ENCODE data around the gene KLK12. TPM values are rescaled to one million over a fixed set of nuclear protein-coding genes. Genes with fewer than 3 reads are reported as not detected.

The KLK12 gene
- polyA plus RNA-seq, 1 donor from 2014 or later: not detected

DNA sequence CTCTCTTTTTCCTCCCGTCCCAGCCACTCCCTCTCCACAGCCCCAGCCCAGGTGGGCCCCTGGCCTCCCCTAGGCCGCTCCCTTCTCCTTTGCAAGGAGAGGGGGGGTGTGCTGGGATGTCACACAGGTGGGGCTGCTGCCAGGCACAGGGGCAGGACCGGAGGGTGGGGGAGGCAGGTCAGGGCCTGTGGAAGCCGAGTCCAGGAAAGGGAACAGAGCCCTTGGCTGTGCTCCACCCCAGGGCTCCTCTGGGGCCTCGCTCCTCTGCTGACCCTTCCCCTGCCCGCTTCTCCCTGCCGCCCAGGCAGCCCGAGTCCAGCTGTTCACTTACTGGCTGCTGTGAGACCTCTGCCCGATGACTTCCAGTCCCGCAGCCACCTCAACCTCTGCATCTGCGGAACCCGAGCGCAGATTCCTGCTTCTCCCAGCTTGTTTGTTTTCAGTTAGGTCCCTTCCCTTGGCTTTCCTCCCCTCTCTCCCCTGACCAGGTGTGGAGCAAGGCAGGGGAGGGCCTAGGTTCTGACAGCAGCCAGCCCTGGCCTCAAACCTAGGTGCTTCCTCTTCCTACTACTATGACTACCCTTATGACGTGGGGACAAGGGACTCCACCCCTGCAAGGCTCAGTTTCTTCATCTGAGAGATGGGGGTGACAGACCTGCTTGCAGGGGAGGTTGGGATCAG, 7.5 kb downstream of the KLK12 start:
- Histone ChIP-seq H3K9me2 (ENCODE audit: insufficient read depth, low read length) (no peaks in the 10 kb centered on the region), H3K4me2 (ENCODE audit: low read length) (no peak overlapping the region), H3K4me3 (ENCODE audit: low read length) (no peak overlapping the region), H2AFZ (ENCODE audit: low read depth, low read length) (no peak overlapping the region), H3F3A (ENCODE audit: insufficient read depth, low read length, poor library complexity, severe bottlenecking) (no peaks in the 10 kb centered on the region), H3K9ac (ENCODE audit: low read length) (no peak overlapping the region), H3K9me3 (ENCODE audit: low read length) (no peaks in the 10 kb centered on the region), H3K27ac (ENCODE audit: low read length) (no peak overlapping the region), H3K36me3 (ENCODE audit: insufficient read depth, low read length) (no peaks in the 10 kb centered on the region), H4K20me1 (ENCODE audit: insufficient read depth) (no peaks in the 10 kb centered on the region), H3K79me2 (replicated peaks; ENCODE audit: insufficient read depth, low read length) (no peaks in the 10 kb centered on the region), H3K27me3 (ENCODE audit: insufficient read depth, low read depth, low read length) (no peaks in the 10 kb centered on the region)
- TF ChIP-seq, protein P1, sequence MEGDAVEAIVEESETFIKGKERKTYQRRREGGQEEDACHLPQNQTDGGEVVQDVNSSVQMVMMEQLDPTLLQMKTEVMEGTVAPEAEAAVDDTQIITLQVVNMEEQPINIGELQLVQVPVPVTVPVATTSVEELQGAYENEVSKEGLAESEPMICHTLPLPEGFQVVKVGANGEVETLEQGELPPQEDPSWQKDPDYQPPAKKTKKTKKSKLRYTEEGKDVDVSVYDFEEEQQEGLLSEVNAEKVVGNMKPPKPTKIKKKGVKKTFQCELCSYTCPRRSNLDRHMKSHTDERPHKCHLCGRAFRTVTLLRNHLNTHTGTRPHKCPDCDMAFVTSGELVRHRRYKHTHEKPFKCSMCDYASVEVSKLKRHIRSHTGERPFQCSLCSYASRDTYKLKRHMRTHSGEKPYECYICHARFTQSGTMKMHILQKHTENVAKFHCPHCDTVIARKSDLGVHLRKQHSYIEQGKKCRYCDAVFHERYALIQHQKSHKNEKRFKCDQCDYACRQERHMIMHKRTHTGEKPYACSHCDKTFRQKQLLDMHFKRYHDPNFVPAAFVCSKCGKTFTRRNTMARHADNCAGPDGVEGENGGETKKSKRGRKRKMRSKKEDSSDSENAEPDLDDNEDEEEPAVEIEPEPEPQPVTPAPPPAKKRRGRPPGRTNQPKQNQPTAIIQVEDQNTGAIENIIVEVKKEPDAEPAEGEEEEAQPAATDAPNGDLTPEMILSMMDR (IDR thresholded peaks at IDR 0.05; ENCODE audit: poor library complexity, severe bottlenecking): no peak
- TF ChIP-seq, protein P2, sequence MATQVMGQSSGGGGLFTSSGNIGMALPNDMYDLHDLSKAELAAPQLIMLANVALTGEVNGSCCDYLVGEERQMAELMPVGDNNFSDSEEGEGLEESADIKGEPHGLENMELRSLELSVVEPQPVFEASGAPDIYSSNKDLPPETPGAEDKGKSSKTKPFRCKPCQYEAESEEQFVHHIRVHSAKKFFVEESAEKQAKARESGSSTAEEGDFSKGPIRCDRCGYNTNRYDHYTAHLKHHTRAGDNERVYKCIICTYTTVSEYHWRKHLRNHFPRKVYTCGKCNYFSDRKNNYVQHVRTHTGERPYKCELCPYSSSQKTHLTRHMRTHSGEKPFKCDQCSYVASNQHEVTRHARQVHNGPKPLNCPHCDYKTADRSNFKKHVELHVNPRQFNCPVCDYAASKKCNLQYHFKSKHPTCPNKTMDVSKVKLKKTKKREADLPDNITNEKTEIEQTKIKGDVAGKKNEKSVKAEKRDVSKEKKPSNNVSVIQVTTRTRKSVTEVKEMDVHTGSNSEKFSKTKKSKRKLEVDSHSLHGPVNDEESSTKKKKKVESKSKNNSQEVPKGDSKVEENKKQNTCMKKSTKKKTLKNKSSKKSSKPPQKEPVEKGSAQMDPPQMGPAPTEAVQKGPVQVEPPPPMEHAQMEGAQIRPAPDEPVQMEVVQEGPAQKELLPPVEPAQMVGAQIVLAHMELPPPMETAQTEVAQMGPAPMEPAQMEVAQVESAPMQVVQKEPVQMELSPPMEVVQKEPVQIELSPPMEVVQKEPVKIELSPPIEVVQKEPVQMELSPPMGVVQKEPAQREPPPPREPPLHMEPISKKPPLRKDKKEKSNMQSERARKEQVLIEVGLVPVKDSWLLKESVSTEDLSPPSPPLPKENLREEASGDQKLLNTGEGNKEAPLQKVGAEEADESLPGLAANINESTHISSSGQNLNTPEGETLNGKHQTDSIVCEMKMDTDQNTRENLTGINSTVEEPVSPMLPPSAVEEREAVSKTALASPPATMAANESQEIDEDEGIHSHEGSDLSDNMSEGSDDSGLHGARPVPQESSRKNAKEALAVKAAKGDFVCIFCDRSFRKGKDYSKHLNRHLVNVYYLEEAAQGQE (IDR thresholded peaks at IDR 0.05; ENCODE audit: borderline replicate concordance): no peak
- TF ChIP-seq TAF1 (IDR thresholded peaks at IDR 0.05; ENCODE audit: low read depth) (no peak), SMC3 (conservative IDR thresholded peaks at IDR 0.05; ENCODE audit: poor library complexity) (no peak), EP300 (conservative IDR thresholded peaks at IDR 0.05; ENCODE audit: poor library complexity, severe bottlenecking) (no peak)

DNA sequence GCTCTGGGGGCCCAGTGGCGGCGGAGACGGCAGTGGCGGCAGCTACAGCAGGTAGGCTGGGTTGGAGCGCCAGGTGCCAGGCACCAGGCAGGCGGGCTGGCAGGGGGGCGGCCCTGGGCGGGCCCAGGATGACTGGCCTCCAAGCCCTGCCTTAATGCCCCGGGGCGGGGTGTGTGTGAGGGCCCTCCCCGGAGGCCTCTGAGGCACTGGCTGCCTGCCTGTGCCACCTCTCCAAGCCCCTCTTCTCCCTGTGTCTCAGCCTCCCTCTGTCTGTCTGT, 8.3 kb downstream of the KLK12 start, which contains the start of gene KLK11:
Gene KLK11, minus strand, starts transcription at position 63 of the 278 bp plus-strand sequence. CDS start 985 bp downstream, outside the sequence.
- no peaks in the 10 kb centered on the region for H3K79me2 ChIP-seq (replicated peaks; ENCODE audit: insufficient read depth, low read length)
- no peaks in the 10 kb centered on the region for H4K20me1 ChIP-seq (ENCODE audit: insufficient read depth)
- H3K4me3 ChIP-seq (ENCODE audit: low read length): no peak within 1 kb of the TSS
- no peak within 1 kb of the TSS for H3K9ac ChIP-seq (ENCODE audit: low read length)
- H3K4me2 ChIP-seq (ENCODE audit: low read length): no peak within 1 kb of the TSS
- no peak within 1 kb of the TSS for H3K27ac ChIP-seq (ENCODE audit: low read length)
- H3F3A ChIP-seq (ENCODE audit: insufficient read depth, low read length, poor library complexity, severe bottlenecking): no peaks in the 10 kb centered on the region
- TF ChIP-seq EZH2 (IDR thresholded peaks at IDR 0.05; ENCODE audit: borderline replicate concordance, insufficient read depth, low read length, poor library complexity, severe bottlenecking) (no peak), SMC3 (conservative IDR thresholded peaks at IDR 0.05; ENCODE audit: poor library complexity) (no peak), POLR2AphosphoS5 (IDR thresholded peaks at IDR 0.05) (no peak), RAD21 (conservative IDR thresholded peaks at IDR 0.05) (no peak), EP300 (conservative IDR thresholded peaks at IDR 0.05; ENCODE audit: poor library complexity, severe bottlenecking) (no peak), TAF1 (IDR thresholded peaks at IDR 0.05; ENCODE audit: low read depth) (no peak), MXI1 (conservative IDR thresholded peaks at IDR 0.05; ENCODE audit: poor library complexity, severe bottlenecking) (no peak)
- H3K36me3 ChIP-seq (ENCODE audit: insufficient read depth, low read length): no peaks in the 10 kb centered on the region
- no peaks in the 10 kb centered on the region for H3K9me3 ChIP-seq (ENCODE audit: low read length)
- H3K27me3 ChIP-seq (ENCODE audit: insufficient read depth, low read depth, low read length): no peaks in the 10 kb centered on the region
- H3K9me2 ChIP-seq (ENCODE audit: insufficient read depth, low read length): no peaks in the 10 kb centered on the region
- no peak within 1 kb of the TSS for H2AFZ ChIP-seq (ENCODE audit: low read depth, low read length)

Measured in neural cell (in vitro differentiated cells).